Neural progenitor cell (in vitro differentiated cells): Measurements from ENCODE around the gene FAM53A. TPM values are rescaled to one million over a fixed set of nuclear protein-coding genes. Genes with fewer than 3 reads are reported as not detected.

Source experiments
- DNase-seq: peaks from one replicate; pipeline ENCODE4 v3.0.0-alpha.2; 2016; ENCODE audit warnings: low spot score
- H2AFZ ChIP-seq: fragments of 200-600 bp; sonication (generic); replicated peaks from 2 replicates; pipeline ENCODE4 v1.6.1; 2016; ENCODE audit warnings: antibody characterized with exemption
- H3F3A ChIP-seq: fragments of 200-600 bp; sonication (generic); 2 replicates; pipeline ENCODE4 v1.6.1; 2016; ENCODE audit warnings: antibody characterized with exemption, low read depth
- H3K27ac ChIP-seq: fragments of 200-600 bp; sonication (generic); 2 replicates; pipeline ENCODE4 v1.5.1; 2016; ENCODE audit warnings: mild to moderate bottlenecking
- H3K27me3 ChIP-seq: fragments of 200-600 bp; sonication (generic); 2 replicates; pipeline ENCODE4 v1.6.1; 2016; ENCODE audit warnings: mild to moderate bottlenecking, moderate library complexity
- H3K36me3 ChIP-seq: fragments of 200-600 bp; sonication (generic); 2 replicates; pipeline ENCODE4 v1.5.1; 2016
- H3K4me1 ChIP-seq: fragments of 200-600 bp; sonication (generic); 2 replicates; pipeline ENCODE4 v1.6.1; 2016; ENCODE audit warnings: mixed run types
- H3K4me2 ChIP-seq: fragments of 200-600 bp; sonication (generic); 2 replicates; pipeline ENCODE4 v1.6.1; 2016
- H3K4me3 ChIP-seq: fragments of 200-600 bp; sonication (generic); 2 replicates; pipeline ENCODE4 v1.5.1; 2016
- H3K79me2 ChIP-seq: fragments of 200-600 bp; sonication (generic); 2 replicates; pipeline ENCODE4 v1.6.1; 2016; ENCODE audit warnings: low read depth
- H3K9ac ChIP-seq: fragments of 200-600 bp; sonication (generic); 2 replicates; pipeline ENCODE4 v1.6.1; 2016
- H3K9me3 ChIP-seq: fragments of 200-600 bp; sonication (generic); 2 replicates; pipeline ENCODE4 v1.5.1; 2016; ENCODE audit warnings: low read depth
- H4K20me1 ChIP-seq: fragments of 200-600 bp; sonication (generic); 2 replicates; pipeline ENCODE4 v1.6.1; 2016; ENCODE audit warnings: low read depth
- H3K27ac Mint-ChIP-seq: 3 replicates; pipeline ENCODE4 v1.8.0; 2021; ENCODE audit warnings: mixed read lengths
- H3K27me3 Mint-ChIP-seq: 2 replicates; pipeline ENCODE4 v1.8.0; 2022; ENCODE audit warnings: low read depth, mild to moderate bottlenecking, inconsistent platforms, moderate library complexity, mixed read lengths; ENCODE audit not compliant: insufficient read depth
- H3K36me3 Mint-ChIP-seq: 3 replicates; pipeline ENCODE4 v1.8.0; 2021; ENCODE audit warnings: mixed read lengths
- H3K4me1 Mint-ChIP-seq: 3 replicates; pipeline ENCODE4 v1.8.0; 2021; ENCODE audit warnings: mixed read lengths
- H3K4me3 Mint-ChIP-seq: 3 replicates; pipeline ENCODE4 v1.8.0; 2021; ENCODE audit warnings: mild to moderate bottlenecking, moderate library complexity, mixed read lengths
- H3K9me3 Mint-ChIP-seq: 3 replicates; pipeline ENCODE4 v1.8.0; 2020; ENCODE audit warnings: mixed read lengths
- EZH2 ChIP-seq: fragments of 200-600 bp; sonication (generic); IDR thresholded peaks from 2 replicates; pipeline ENCODE4 v1.6.1; 2017; ENCODE audit warnings: antibody characterized with exemption, mild to moderate bottlenecking, moderate library complexity
- EZH2phosphoT487 ChIP-seq: fragments of 200-600 bp; sonication (generic); IDR thresholded peaks from 2 replicates; pipeline ENCODE4 v1.6.1; 2017; ENCODE audit warnings: antibody characterized with exemption
- total RNA-seq: library from RNA; depleted of rRNA; stranded (reverse); fragments of >200 nt; gene quantifications from 2 replicates; pipeline ENCODE4 v1.2.3, GENCODE V29; 2015; ENCODE audit warnings: low replicate concordance
- TF ChIP-seq, protein P1 (sequence below): fragments of 200-600 bp; sonication (generic); IDR thresholded peaks from 2 replicates; pipeline ENCODE4 v1.5.1; 2017; ENCODE audit warnings: antibody characterized with exemption, mild to moderate bottlenecking

Gene FAM53A
- total RNA-seq, 1 donor from 2014 or later = 3.2 TPM

DNA sequence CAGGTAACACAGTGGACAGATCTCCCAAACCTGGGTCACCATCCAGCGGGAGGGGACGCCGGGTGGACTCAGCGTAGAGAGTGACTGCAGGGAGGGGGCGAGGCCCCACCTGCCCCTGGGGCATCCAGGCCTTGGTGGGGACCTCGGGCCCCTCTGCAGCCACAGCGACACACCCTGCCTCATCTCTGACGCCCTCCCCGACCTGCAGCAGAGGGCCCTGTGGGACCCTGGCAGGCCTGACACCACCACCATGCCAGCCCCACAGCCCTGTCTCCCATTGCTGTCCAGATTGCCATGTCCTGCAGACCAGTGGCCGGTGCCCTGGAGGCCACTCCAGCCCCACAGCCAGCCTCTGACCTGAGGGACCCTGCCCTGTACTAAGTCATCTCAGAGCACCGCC is 45.2 kb downstream of the FAM53A start:
- H3K27me3 ChIP-seq = no peaks in the 10 kb centered on the region
- H3K27me3 Mint-ChIP-seq = peaks cover 2% of the 10 kb centered on the region
- H4K20me1 ChIP-seq = no peaks in the 10 kb centered on the region
- H3K9ac ChIP-seq = no peak overlapping the region
- no peak for TF ChIP-seq EZH2
- H3K79me2 ChIP-seq = no peaks in the 10 kb centered on the region
- H3K4me3 Mint-ChIP-seq = no peak overlapping the region
- no peak overlapping the region for H3K27ac Mint-ChIP-seq
- no peaks in the 10 kb centered on the region for H3K9me3 ChIP-seq
- peaks cover 3% of the 10 kb centered on the region for H3K9me3 Mint-ChIP-seq
- H3K4me2 ChIP-seq = no peak overlapping the region
- no peaks in the 10 kb centered on the region for H3F3A ChIP-seq
- no peak overlapping the region for H2AFZ ChIP-seq
- H3K4me3 ChIP-seq = no peak overlapping the region
- H3K4me1 Mint-ChIP-seq = peaks cover 8% of the 10 kb centered on the region
- DNase-seq = no peak
- no peaks in the 10 kb centered on the region for H3K4me1 ChIP-seq
- no peak overlapping the region for H3K27ac ChIP-seq
- H3K36me3 Mint-ChIP-seq = peaks cover 2% of the 10 kb centered on the region
- H3K36me3 ChIP-seq = no peaks in the 10 kb centered on the region

DNA sequence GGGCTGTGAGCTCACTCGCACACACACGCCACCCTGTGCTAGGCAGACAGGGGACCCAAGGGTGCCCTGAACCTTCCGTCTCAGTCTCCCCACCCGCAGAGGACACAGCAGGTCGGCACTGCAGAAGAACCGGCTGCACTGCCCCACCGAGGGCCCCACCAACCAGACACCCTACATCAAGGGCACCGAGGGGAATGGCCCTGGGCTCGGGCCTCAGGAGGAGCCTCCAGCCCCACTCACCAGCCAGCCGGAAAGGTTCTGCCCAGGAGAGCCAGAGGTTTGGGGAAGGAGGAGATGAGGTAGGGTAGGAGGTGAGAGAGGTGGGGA is 45.9 kb downstream of the FAM53A start:
- TF ChIP-seq, protein P1, sequence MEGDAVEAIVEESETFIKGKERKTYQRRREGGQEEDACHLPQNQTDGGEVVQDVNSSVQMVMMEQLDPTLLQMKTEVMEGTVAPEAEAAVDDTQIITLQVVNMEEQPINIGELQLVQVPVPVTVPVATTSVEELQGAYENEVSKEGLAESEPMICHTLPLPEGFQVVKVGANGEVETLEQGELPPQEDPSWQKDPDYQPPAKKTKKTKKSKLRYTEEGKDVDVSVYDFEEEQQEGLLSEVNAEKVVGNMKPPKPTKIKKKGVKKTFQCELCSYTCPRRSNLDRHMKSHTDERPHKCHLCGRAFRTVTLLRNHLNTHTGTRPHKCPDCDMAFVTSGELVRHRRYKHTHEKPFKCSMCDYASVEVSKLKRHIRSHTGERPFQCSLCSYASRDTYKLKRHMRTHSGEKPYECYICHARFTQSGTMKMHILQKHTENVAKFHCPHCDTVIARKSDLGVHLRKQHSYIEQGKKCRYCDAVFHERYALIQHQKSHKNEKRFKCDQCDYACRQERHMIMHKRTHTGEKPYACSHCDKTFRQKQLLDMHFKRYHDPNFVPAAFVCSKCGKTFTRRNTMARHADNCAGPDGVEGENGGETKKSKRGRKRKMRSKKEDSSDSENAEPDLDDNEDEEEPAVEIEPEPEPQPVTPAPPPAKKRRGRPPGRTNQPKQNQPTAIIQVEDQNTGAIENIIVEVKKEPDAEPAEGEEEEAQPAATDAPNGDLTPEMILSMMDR = no peak
- H3K4me3 ChIP-seq = no peak overlapping the region
- no peaks in the 10 kb centered on the region for H4K20me1 ChIP-seq
- Mint-ChIP-seq H3K36me3 (peaks cover 2% of the 10 kb centered on the region), H3K27ac (no peak overlapping the region), H3K4me1 (peaks cover 13% of the 10 kb centered on the region), H3K9me3 (peaks cover 3% of the 10 kb centered on the region), H3K27me3 (peaks cover 6% of the 10 kb centered on the region), H3K4me3 (no peak overlapping the region)
- no peaks in the 10 kb centered on the region for H3K79me2 ChIP-seq
- no peak overlapping the region for H3K4me2 ChIP-seq
- DNase-seq = no peak
- H3K27me3 ChIP-seq = no peaks in the 10 kb centered on the region
- H3K36me3 ChIP-seq = no peaks in the 10 kb centered on the region
- no peaks in the 10 kb centered on the region for H3K9me3 ChIP-seq
- H3K4me1 ChIP-seq = no peaks in the 10 kb centered on the region
- H2AFZ ChIP-seq = no peak overlapping the region
- no peak overlapping the region for H3K27ac ChIP-seq
- H3K9ac ChIP-seq = no peak overlapping the region
- no peaks in the 10 kb centered on the region for H3F3A ChIP-seq

DNA sequence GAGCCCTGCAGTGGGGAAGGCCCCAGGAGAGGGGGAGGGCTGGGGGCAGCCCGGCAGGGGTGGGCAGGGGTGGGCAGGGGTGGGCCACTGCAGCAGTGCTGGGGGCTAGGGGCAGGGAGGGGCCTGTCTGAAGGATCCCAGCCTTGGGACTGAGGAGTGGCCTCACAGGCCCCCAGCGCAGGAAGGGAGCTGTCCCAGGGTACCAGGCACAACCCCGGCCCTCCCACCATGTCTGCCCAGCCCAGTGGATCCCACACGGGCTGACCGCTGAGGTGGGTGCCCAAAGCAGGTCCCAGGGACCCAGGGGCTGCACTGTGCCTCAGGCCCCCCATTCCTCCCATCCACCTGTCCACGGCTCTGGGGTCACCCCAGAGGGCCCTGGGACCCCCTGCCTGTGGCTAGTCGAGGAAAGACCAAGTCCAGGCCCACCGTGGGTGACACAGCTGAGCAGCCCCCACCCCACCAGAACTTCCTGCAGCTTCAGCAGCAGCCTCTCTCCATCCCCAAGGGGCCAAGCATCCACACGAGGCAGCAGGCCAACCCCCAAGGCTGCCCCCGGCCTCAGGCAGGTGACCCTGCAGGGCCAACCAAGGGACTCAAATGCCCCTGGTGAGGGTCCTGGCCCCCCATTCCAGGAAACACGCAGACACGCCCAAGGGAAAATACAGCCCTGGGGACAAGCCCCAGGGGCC is 46.4 kb downstream of the FAM53A start:
- TF ChIP-seq EZH2phosphoT487 (no peak), EZH2 (no peak)
- TF ChIP-seq, protein P1 = no peak
- DNase-seq = no peak
- no peak overlapping the region for H3K27ac Mint-ChIP-seq

DNA sequence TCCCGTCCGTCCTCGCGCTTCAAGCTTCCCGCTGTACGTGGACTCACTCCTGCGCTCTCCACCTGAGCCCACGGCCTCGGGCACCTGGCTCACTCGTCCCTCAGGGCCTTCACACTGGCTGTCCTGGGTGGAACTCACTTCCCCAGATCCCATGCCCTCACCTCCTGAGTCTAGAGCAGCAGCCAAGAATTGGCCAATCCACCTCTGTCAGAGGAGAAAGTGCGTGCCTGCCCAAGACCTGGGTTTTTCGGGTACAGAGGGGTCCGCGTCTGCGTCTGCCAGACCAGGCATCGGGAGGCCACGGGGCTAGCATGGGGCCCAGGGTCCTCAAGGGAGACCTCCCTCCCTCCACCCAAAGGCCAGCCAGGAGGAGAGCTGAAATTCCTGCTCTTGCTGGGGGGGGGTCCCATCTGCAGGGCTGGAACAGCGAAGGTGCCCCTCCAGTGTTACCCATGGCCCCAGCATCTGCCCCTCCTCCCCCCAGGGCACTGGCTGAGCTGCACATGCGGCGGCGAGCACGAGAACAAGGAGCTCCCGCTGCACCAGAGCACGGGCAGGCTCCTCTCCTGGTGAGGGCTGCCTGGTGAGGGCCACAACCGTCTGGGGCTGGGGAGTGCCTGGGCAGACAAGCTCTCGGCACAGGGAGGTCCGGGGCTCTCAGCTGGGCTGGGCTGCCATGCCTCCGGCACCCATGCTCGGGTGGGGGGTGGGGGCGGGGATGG is 47.5 kb downstream of the FAM53A start:
- Histone ChIP-seq H3K4me2 (no peak overlapping the region), H3K27ac (no peak overlapping the region), H3K9ac (no peak overlapping the region), H3K4me1 (no peaks in the 10 kb centered on the region), H2AFZ (no peak overlapping the region), H3F3A (no peaks in the 10 kb centered on the region), H3K79me2 (no peaks in the 10 kb centered on the region), H3K36me3 (no peaks in the 10 kb centered on the region), H4K20me1 (no peaks in the 10 kb centered on the region), H3K4me3 (no peak overlapping the region), H3K27me3 (no peaks in the 10 kb centered on the region), H3K9me3 (no peaks in the 10 kb centered on the region)
- peaks cover 2% of the 10 kb centered on the region for H3K36me3 Mint-ChIP-seq
- H3K27me3 Mint-ChIP-seq = peaks cover 8% of the 10 kb centered on the region
- no peak overlapping the region for H3K27ac Mint-ChIP-seq
- no peak for DNase-seq
- TF ChIP-seq EZH2phosphoT487 (no peak), EZH2 (no peak)
- TF ChIP-seq, protein P1 = no peak
- no peak overlapping the region for H3K4me3 Mint-ChIP-seq
- peaks cover 3% of the 10 kb centered on the region for H3K9me3 Mint-ChIP-seq
- peaks cover 14% of the 10 kb centered on the region for H3K4me1 Mint-ChIP-seq

More for the DNA sequence above, 46.4 kb downstream of the FAM53A start:
- Histone ChIP-seq H3K9ac (no peak overlapping the region), H3K36me3 (no peaks in the 10 kb centered on the region), H3K27me3 (no peaks in the 10 kb centered on the region), H3K9me3 (no peaks in the 10 kb centered on the region), H3K4me1 (no peaks in the 10 kb centered on the region), H4K20me1 (no peaks in the 10 kb centered on the region), H3F3A (no peaks in the 10 kb centered on the region), H2AFZ (no peak overlapping the region), H3K4me2 (no peak overlapping the region), H3K79me2 (no peaks in the 10 kb centered on the region), H3K27ac (no peak overlapping the region), H3K4me3 (no peak overlapping the region)
- Mint-ChIP-seq H3K4me3 (no peak overlapping the region), H3K36me3 (peaks cover 2% of the 10 kb centered on the region), H3K27me3 (peaks cover 8% of the 10 kb centered on the region), H3K9me3 (peaks cover 3% of the 10 kb centered on the region), H3K4me1 (peaks cover 14% of the 10 kb centered on the region)
